AG09309 (cell line): Measurements from ENCODE around the gene PLXNA3.

ENCODE experiments used
- DNase-seq: peaks from one replicate; pipeline ENCODE4 v3.0.0-alpha.2; 2010; ENCODE audit warnings: low read depth
- H3K4me3 ChIP-seq: 2 replicates; pipeline ENCODE4 v1.5.1; 2011; ENCODE audit warnings: mild to moderate bottlenecking, low read depth, low read length, moderate library complexity; ENCODE audit not compliant: control insufficient read depth
- TF ChIP-seq, protein P1 (sequence below): IDR thresholded peaks from 2 replicates; pipeline ENCODE4 v1.5.1; 2011; ENCODE audit warnings: mild to moderate bottlenecking, low read depth, low read length, inconsistent platforms; ENCODE audit not compliant: insufficient read depth, control insufficient read depth; ENCODE audit errors: missing control alignments

The PLXNA3 gene

DNA sequence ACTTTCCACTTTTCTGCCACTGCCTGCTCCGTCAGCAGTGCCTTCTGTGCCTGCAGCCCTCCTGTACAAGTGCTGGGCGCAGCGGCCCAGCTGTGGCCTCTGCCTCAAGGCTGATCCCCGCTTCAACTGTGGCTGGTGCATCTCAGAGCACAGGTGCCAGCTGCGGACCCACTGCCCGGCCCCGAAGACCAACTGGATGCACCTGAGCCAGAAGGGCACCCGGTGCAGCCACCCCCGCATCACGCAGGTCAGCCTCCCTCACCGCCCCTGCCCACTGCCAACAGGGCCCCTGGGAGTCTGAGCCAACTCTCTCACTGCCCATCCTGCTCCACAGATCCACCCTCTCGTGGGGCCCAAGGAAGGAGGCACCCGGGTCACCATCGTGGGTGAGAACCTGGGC, 7.5 kb downstream of the PLXNA3 start:
- TF ChIP-seq, protein P1, sequence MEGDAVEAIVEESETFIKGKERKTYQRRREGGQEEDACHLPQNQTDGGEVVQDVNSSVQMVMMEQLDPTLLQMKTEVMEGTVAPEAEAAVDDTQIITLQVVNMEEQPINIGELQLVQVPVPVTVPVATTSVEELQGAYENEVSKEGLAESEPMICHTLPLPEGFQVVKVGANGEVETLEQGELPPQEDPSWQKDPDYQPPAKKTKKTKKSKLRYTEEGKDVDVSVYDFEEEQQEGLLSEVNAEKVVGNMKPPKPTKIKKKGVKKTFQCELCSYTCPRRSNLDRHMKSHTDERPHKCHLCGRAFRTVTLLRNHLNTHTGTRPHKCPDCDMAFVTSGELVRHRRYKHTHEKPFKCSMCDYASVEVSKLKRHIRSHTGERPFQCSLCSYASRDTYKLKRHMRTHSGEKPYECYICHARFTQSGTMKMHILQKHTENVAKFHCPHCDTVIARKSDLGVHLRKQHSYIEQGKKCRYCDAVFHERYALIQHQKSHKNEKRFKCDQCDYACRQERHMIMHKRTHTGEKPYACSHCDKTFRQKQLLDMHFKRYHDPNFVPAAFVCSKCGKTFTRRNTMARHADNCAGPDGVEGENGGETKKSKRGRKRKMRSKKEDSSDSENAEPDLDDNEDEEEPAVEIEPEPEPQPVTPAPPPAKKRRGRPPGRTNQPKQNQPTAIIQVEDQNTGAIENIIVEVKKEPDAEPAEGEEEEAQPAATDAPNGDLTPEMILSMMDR = no peak
- no peak overlapping the region for H3K4me3 ChIP-seq
- DNase-seq = no peak

- no peak overlapping the region for H3K4me3 ChIP-seq
- no peak for DNase-seq
- TF ChIP-seq, protein P1 = no peak
Measured at GRCh38 chrX:154466036-154466435, 8.0 kb downstream of the PLXNA3 start.

GRCh38 chrX:154466907-154467306, 8.8 kb downstream of the PLXNA3 start:
- TF ChIP-seq, protein P1 = no peak
- no peak overlapping the region for H3K4me3 ChIP-seq
- no peak for DNase-seq

GRCh38 chrX:154467556-154467955, 9.5 kb downstream of the PLXNA3 start:
- TF ChIP-seq, protein P1 = no peak
- DNase-seq = no peak
- no peak overlapping the region for H3K4me3 ChIP-seq

DNA sequence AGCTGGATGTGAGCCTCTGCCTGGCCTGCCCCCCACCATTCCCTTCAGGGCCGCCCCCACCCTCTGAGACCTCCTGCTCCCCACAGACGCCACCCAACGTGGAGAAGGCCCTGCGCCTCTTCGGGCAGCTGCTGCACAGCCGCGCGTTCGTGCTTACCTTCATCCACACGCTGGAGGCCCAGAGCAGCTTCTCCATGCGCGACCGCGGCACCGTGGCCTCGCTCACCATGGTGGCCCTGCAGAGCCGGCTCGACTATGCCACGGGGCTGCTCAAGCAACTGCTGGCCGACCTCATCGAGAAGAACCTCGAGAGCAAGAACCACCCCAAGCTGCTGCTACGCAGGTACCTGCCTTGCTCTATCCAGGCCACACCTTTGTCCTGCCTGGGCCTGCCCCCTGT, 10.1 kb downstream of the PLXNA3 start:
- no peak overlapping the region for H3K4me3 ChIP-seq
- DNase-seq = no peak
- TF ChIP-seq, protein P1 = no peak

GRCh38 chrX:154469114-154469513, 11.0 kb downstream of the PLXNA3 start:
- no peak overlapping the region for H3K4me3 ChIP-seq
- DNase-seq = no peak
- TF ChIP-seq, protein P1 = no peak

GRCh38 chrX:154469880-154470279, 11.8 kb downstream of the PLXNA3 start:
- TF ChIP-seq, protein P1 = no peak

More at GRCh38 chrX:154469880-154470279, 11.8 kb downstream of the PLXNA3 start:
- no peak for DNase-seq
- no peak overlapping the region for H3K4me3 ChIP-seq
